ENCODE data around the gene PTPRN2. TPM values are rescaled to one million over a fixed set of nuclear protein-coding genes. Genes with fewer than 3 reads are reported as not detected.

Gene PTPRN2
- total RNA-seq, 1 donor from 2014 or later, result 15.4 TPM

DNA sequence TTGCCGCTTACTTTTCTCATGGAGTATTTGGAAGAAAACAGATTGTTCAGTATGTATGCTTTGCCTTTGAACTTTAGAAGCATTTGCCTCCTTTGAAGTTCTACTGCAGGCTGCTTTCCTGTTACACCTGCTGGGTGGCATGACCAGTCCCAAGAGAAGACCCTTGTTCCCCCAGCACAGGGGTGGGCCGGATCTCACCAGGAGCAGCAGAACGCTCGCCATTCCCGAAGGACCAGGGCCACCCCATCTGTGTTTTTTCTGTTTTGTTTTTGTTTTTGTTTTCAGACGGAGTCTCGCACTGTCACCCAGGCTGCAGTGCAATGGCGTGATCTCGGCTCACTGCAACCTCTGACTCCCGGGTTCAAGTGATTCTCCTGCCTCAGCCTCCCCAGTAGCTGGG lies 493.6 kb downstream of the PTPRN2 start:
- Mint-ChIP-seq H3K4me1 (ENCODE audit: unreplicated experiment) (no peaks in the 10 kb centered on the region), H3K4me3 (no peak overlapping the region), H3K36me3 (no peaks in the 10 kb centered on the region), H3K27ac (no peak overlapping the region), H3K9me3 (no peaks in the 10 kb centered on the region), H3K27me3 (peaks cover 25% of the 10 kb centered on the region)
- no peak for DNase-seq (ENCODE audit: extremely low spot score, unreplicated experiment)
- TF ChIP-seq, protein P1, sequence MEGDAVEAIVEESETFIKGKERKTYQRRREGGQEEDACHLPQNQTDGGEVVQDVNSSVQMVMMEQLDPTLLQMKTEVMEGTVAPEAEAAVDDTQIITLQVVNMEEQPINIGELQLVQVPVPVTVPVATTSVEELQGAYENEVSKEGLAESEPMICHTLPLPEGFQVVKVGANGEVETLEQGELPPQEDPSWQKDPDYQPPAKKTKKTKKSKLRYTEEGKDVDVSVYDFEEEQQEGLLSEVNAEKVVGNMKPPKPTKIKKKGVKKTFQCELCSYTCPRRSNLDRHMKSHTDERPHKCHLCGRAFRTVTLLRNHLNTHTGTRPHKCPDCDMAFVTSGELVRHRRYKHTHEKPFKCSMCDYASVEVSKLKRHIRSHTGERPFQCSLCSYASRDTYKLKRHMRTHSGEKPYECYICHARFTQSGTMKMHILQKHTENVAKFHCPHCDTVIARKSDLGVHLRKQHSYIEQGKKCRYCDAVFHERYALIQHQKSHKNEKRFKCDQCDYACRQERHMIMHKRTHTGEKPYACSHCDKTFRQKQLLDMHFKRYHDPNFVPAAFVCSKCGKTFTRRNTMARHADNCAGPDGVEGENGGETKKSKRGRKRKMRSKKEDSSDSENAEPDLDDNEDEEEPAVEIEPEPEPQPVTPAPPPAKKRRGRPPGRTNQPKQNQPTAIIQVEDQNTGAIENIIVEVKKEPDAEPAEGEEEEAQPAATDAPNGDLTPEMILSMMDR (conservative IDR thresholded peaks at IDR 0.05), result no peak

DNA sequence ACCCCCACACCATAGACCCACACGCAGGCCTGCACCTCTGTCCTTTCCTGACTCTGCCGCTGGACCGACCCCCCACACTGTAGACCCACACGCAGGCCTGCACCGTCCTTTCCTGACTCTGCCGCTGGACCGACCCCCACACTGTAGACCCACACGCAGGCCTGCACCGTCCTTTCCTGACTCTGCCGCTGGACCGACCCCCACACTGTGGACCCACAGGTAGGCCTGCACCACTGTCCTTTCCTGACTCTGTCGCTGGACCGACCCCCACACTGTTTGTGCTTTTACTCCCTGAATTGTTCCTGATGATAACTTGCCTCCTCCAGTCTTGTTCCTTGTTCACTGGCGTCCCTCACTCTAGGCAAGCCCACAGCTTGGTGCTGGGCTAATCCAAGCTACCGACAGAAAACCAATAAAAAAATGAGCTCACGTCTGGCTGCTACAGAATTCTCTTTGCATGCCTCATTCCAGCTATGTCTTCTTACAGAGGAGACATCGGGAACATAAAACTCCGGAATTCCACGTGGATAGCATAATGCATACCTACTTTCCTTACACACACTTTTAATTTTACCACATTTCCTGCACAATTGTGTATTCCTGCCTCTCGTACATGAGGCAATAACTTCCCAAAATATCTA lies 494.3 kb downstream of the PTPRN2 start:
- Mint-ChIP-seq H3K27ac (no peak overlapping the region), H3K27me3 (peaks cover 22% of the 10 kb centered on the region), H3K4me3 (no peak overlapping the region), H3K4me1 (ENCODE audit: unreplicated experiment) (no peaks in the 10 kb centered on the region), H3K36me3 (no peaks in the 10 kb centered on the region), H3K9me3 (no peaks in the 10 kb centered on the region)
- DNase-seq (ENCODE audit: extremely low spot score, unreplicated experiment), result peak; percentile 24
- TF ChIP-seq, protein P1 (conservative IDR thresholded peaks at IDR 0.05), result no peak

DNA sequence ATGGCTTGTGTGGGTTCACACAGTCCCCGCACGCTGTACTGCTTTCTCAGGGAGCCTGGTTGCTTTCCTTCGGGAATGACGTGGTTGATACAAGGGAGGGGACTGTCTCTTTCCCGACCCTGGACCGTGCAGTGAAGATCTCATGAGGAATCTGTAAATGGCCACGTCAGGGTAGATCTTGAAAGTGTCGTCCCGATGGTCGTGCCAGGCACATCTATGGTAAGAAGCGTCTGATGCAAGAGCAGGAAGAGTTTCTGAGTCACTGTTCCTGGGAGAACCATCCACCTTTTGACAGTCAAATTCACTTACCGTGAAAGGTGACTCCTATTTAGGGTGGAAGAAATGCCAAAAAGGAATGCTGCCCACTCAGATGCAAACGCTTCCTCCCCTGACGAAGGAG lies 500.4 kb downstream of the PTPRN2 start:
- Mint-ChIP-seq H3K4me1 (ENCODE audit: unreplicated experiment) (no peaks in the 10 kb centered on the region), H3K27ac (no peak overlapping the region), H3K27me3 (peaks cover 11% of the 10 kb centered on the region), H3K36me3 (no peaks in the 10 kb centered on the region), H3K9me3 (no peaks in the 10 kb centered on the region), H3K4me3 (no peak overlapping the region)
- no peak for DNase-seq (ENCODE audit: extremely low spot score, unreplicated experiment)
- TF ChIP-seq, protein P1 (conservative IDR thresholded peaks at IDR 0.05), result no peak

DNA sequence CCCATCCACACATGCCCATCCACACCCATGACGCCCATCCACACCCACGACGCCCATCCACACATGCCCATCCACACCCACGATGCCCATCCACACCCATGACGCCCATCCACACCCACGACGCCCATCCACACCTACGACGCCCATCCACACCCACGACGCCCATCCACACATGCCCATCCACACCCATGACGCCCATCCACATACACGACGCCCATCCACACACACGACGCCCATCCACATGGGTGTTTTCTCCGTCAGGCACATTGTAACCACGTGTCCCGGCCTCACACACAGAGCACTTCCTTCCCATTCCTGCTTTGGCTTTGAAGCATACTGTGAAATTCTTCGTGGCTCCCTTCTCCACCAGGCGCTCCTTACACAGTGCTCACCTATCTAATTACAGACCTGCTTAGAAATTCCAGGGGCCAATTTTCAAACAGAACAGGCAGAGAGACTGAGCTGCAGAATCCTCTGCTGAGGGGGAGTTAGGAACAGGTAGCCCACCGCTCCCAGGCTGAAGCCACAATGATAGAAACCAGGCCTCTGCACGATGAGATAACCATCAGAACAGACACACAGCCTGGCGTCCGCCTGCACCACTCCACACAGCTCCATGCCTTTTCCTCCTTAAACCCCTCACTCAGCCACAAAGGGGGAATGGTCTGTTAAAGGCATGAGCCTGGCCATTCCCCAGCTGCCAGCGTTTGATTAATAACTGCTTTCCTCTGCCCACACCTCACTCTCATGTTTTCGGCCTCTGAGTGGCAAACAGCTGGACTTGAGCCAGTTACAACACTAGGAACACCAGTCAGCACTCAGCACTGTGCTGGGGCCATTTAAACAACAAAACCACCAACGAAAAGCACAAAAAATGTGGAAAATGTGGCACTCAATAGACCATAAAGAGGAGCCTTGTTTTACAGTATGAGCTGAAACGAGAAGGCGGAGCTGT lies 501.6 kb downstream of the PTPRN2 start:
- peaks cover 11% of the 10 kb centered on the region for H3K27me3 Mint-ChIP-seq
- H3K9me3 Mint-ChIP-seq, result no peaks in the 10 kb centered on the region
- peak overlapping the region; percentile 21 for H3K27ac Mint-ChIP-seq
- no peak overlapping the region for H3K4me3 Mint-ChIP-seq
- no peaks in the 10 kb centered on the region for H3K4me1 Mint-ChIP-seq (ENCODE audit: unreplicated experiment)
- H3K36me3 Mint-ChIP-seq, result no peaks in the 10 kb centered on the region
- DNase-seq (ENCODE audit: extremely low spot score, unreplicated experiment), result no peak
- TF ChIP-seq, protein P1 (conservative IDR thresholded peaks at IDR 0.05), result no peak

DNA sequence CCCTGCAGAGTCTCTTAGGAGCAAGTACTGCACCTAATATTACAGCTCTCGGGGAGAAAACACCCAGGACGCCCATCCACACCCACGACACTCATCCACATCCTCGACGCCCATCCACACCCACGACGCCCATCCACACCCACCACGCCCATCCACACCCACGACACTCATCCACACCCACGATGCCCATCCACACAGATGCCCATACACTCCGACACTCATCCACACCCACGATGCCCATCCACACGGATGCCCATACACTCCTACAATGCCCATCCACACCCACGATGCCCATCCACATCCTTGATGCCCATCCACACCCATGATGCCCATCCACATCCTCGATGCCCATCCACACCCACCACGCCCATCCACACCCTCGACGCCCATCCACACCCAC lies 503.1 kb downstream of the PTPRN2 start:
- TF ChIP-seq, protein P1 (conservative IDR thresholded peaks at IDR 0.05), result no peak
- Mint-ChIP-seq H3K4me3 (no peak overlapping the region), H3K36me3 (no peaks in the 10 kb centered on the region), H3K27me3 (peaks cover 6% of the 10 kb centered on the region), H3K4me1 (ENCODE audit: unreplicated experiment) (no peaks in the 10 kb centered on the region), H3K9me3 (no peaks in the 10 kb centered on the region), H3K27ac (no peak overlapping the region)
- DNase-seq (ENCODE audit: extremely low spot score, unreplicated experiment), result no peak

All from type B pancreatic cell (in vitro differentiated cells).